HG02759 (cell line): ENCODE results near the gene WDR59.

Experiments
- ATAC-seq: cut with Tn5 transposase; IDR thresholded peaks from one replicate; pipeline ENCODE4 v1.9.1; 2021; ENCODE audit warnings: mild to moderate bottlenecking, moderate library complexity; ENCODE audit not compliant: unreplicated experiment

Gene WDR59

GRCh38 chr16:74825016-74825415, 159.9 kb downstream of the WDR59 start:
- ATAC-seq, result no peak
